Sigmoid colon (tissue), 4 donors: ENCODE measurements around the gene KIAA2012.

Experiments
- CTCF ChIP-seq, 4 experiments: fragments of 450-650 bp in 3 of 4; fragments of 200-600 bp in 1 of 4; IDR thresholded peaks; one replicate each; pipeline ENCODE4 v1.5.1; 2016 to 2019; ENCODE audit warnings: antibody characterized with exemption in 4 of 4, mild to moderate bottlenecking in 3 of 4, moderate library complexity in 2 of 4
- EP300 ChIP-seq, 4 donors: sonication (generic); formaldehyde crosslinking; IDR thresholded peaks; one replicate each; pipeline ENCODE4 v1.6.1; 2017; ENCODE audit warnings: antibody characterized with exemption in 4 of 4
- POLR2A ChIP-seq, 2 donors: fragments of 450-650 bp; IDR thresholded peaks; one replicate each; pipeline ENCODE4 v1.6.1; 2016; ENCODE audit warnings: antibody characterized with exemption in 2 of 2, mild to moderate bottlenecking in 2 of 2, moderate library complexity in 2 of 2
- POLR2AphosphoS5 ChIP-seq, 4 donors: sonication (generic); formaldehyde crosslinking; IDR thresholded peaks; one replicate each; pipeline ENCODE4 v1.6.1; 2017; ENCODE audit warnings: antibody characterized with exemption in 4 of 4

DNA sequence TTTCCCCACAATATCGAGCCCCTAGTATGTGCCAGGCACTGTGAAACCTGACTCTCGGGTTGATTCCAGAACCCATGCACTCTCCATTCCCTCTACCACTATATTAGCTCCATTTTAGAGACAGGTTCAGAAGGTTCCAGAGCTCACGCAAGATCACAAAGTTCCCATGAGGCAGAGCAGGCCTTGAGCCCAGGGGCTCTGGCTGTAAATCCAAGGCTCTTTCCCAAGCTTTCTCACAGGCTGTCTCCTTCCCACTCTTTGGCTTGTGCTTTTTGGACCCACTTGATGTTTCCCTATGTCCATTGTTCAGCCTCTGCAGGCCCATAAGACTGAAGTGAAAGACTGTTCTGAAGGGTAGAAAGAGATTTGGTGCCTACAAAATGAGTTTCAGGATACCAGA lies 15.7 kb downstream of the KIAA2012 start:
- TF ChIP-seq CTCF (IDR thresholded peaks at IDR 0.05) (no peak), POLR2A (IDR thresholded peaks at IDR 0.05) (no peak), EP300 (IDR thresholded peaks at IDR 0.05) (no peak), POLR2AphosphoS5 (IDR thresholded peaks at IDR 0.05) (no peak)
